ENCODE measurements around the gene TBC1D22B.

TBC1D22B gene

GRCh38 chr6:37313723-37314486 lies 56.3 kb downstream of the TBC1D22B start:
- H3K4me3 ChIP-seq (ENCODE audit: low read depth, low read length), result no peak overlapping the region
- DNase-seq (ENCODE audit: low read depth), result no peak
- TF ChIP-seq CTCF (IDR thresholded peaks at IDR 0.05; ENCODE audit: control insufficient read depth, extremely low read depth, insufficient read depth), result no peak

- peak; percentile 66 for TF ChIP-seq CTCF (IDR thresholded peaks at IDR 0.05; ENCODE audit: control insufficient read depth, extremely low read depth, insufficient read depth)
- no peak overlapping the region for H3K4me3 ChIP-seq (ENCODE audit: low read depth, low read length)
- DNase-seq (ENCODE audit: low read depth), result no peak
Observed at GRCh38 chr6:37314487-37315156, 57.0 kb downstream of the TBC1D22B start.

- no peak for TF ChIP-seq CTCF (IDR thresholded peaks at IDR 0.05; ENCODE audit: control insufficient read depth, extremely low read depth, insufficient read depth)
- no peak for DNase-seq (ENCODE audit: low read depth)
- H3K4me3 ChIP-seq (ENCODE audit: low read depth, low read length), result no peak overlapping the region
Observed at GRCh38 chr6:37315157-37315515, 57.6 kb downstream of the TBC1D22B start.

- no peak for TF ChIP-seq CTCF (IDR thresholded peaks at IDR 0.05; ENCODE audit: control insufficient read depth, extremely low read depth, insufficient read depth)
- DNase-seq (ENCODE audit: low read depth), result no peak
- H3K4me3 ChIP-seq (ENCODE audit: low read depth, low read length), result no peak overlapping the region
Observed at GRCh38 chr6:37316071-37316470, 58.5 kb downstream of the TBC1D22B start.

GRCh38 chr6:37317312-37318038 lies 59.9 kb downstream of the TBC1D22B start:
- DNase-seq (ENCODE audit: low read depth), result no peak
- H3K4me3 ChIP-seq (ENCODE audit: low read depth, low read length), result no peak overlapping the region
- TF ChIP-seq CTCF (IDR thresholded peaks at IDR 0.05; ENCODE audit: control insufficient read depth, extremely low read depth, insufficient read depth), result no peak

- no peak for TF ChIP-seq CTCF (IDR thresholded peaks at IDR 0.05; ENCODE audit: control insufficient read depth, extremely low read depth, insufficient read depth)
- no peak overlapping the region for H3K4me3 ChIP-seq (ENCODE audit: low read depth, low read length)
- DNase-seq (ENCODE audit: low read depth), result no peak
Observed at GRCh38 chr6:37319156-37319555, 61.6 kb downstream of the TBC1D22B start.

Data from LNCaP clone FGC (cell line).